KOPT-K1 (cell line): ENCODE measurements around the gene PPL.

Experiments
- H3K27ac ChIP-seq: fragments of 200-600 bp; sonication (generic); 2 replicates; pipeline ENCODE4 v1.5.1; 2016; ENCODE audit warnings: antibody characterized with exemption, mild to moderate bottlenecking, low read depth, low read length; ENCODE audit not compliant: poor library complexity, severe bottlenecking
- H3K36me3 ChIP-seq: fragments of 200-600 bp; sonication (generic); 2 replicates; pipeline ENCODE4 v1.5.1; 2017; ENCODE audit warnings: antibody characterized with exemption, mild to moderate bottlenecking, low read length, moderate library complexity; ENCODE audit not compliant: insufficient read depth
- H3K9me3 ChIP-seq: fragments of 200-600 bp; sonication (generic); 2 replicates; pipeline ENCODE4 v1.5.1; 2017; ENCODE audit warnings: antibody characterized with exemption, low read length, mild to moderate bottlenecking; ENCODE audit not compliant: insufficient read depth, poor library complexity, severe bottlenecking

The PPL gene

GRCh38 chr16:4837733-4838501, 99.0 kb downstream of the PPL start:
- Histone ChIP-seq H3K9me3 (no peaks in the 10 kb centered on the region), H3K36me3 (peaks cover 97% of the 10 kb centered on the region), H3K27ac (no peak overlapping the region)

- Histone ChIP-seq H3K36me3 (peaks cover 97% of the 10 kb centered on the region), H3K9me3 (no peaks in the 10 kb centered on the region), H3K27ac (no peak overlapping the region)
Observed at GRCh38 chr16:4836727-4837126, 100.2 kb downstream of the PPL start.

GRCh38 chr16:4833584-4833983, 103.4 kb downstream of the PPL start:
- Histone ChIP-seq H3K36me3 (peaks cover 97% of the 10 kb centered on the region), H3K27ac (no peak overlapping the region), H3K9me3 (no peaks in the 10 kb centered on the region)

- peaks cover 94% of the 10 kb centered on the region for H3K36me3 ChIP-seq
- no peaks in the 10 kb centered on the region for H3K9me3 ChIP-seq
- H3K27ac ChIP-seq, result no peak overlapping the region
Observed at GRCh38 chr16:4832698-4833343, 104.1 kb downstream of the PPL start.
